C1 segment of cervical spinal cord (tissue), 14 donors: ENCODE measurements around the gene LSP1.

Source experiments
- DNase-seq, 14 donors: peaks; one replicate each; lab custom pipeline; 2025; lab: John Stamatoyannopoulos, UW

Gene LSP1

GRCh38 chr11:1837171-1838076 lies 15.5 kb upstream of the LSP1 start:
- DNase-seq: peak in 2 of 14 donors; percentile 20 to 25

- DNase-seq: no peak
Measured at GRCh38 chr11:1838077-1838425, 14.8 kb upstream of the LSP1 start.

GRCh38 chr11:1838426-1839144 lies 14.3 kb upstream of the LSP1 start, which contains the start of gene TNNI2:
TSS of gene TNNI2 (plus strand) at chr11:1838981. CDS start at chr11:1839697, 716 bp downstream.
- no peak for DNase-seq

GRCh38 chr11:1839204-1839923 lies 13.5 kb upstream of the LSP1 start:
- no peak for DNase-seq

- peak in 8 of 14 donors; percentile 27 to 56 (median 41) for DNase-seq
Measured at GRCh38 chr11:1839924-1840779, 12.7 kb upstream of the LSP1 start.

GRCh38 chr11:1840780-1841480 lies 12.0 kb upstream of the LSP1 start:
- DNase-seq: no peak

GRCh38 chr11:1841511-1842148 lies 11.3 kb upstream of the LSP1 start:
- DNase-seq: no peak

GRCh38 chr11:1842149-1843097 lies 10.5 kb upstream of the LSP1 start:
- no peak for DNase-seq

- no peak for DNase-seq
Measured at GRCh38 chr11:1843098-1843473, 9.8 kb upstream of the LSP1 start.

- DNase-seq: no peak
Measured at GRCh38 chr11:1843796-1844195, 9.1 kb upstream of the LSP1 start.

GRCh38 chr11:1844221-1845094 lies 8.4 kb upstream of the LSP1 start:
- no peak for DNase-seq

GRCh38 chr11:1845095-1845429 lies 7.8 kb upstream of the LSP1 start:
- DNase-seq: no peak

GRCh38 chr11:1845561-1846452 lies 7.1 kb upstream of the LSP1 start:
- DNase-seq: no peak

- DNase-seq: no peak
Measured at GRCh38 chr11:1846453-1846932, 6.4 kb upstream of the LSP1 start.

- no peak for DNase-seq
Measured at GRCh38 chr11:1847006-1847735, 5.7 kb upstream of the LSP1 start.
